Osteocyte (in vitro differentiated cells): ENCODE data around the gene GET4. TPM values are rescaled to one million over a fixed set of nuclear protein-coding genes. Genes with fewer than 3 reads are reported as not detected.

Source experiments
- DNase-seq: peaks from one replicate; pipeline ENCODE4 v3.0.0; 2021; ENCODE audit warnings: mixed read lengths; ENCODE audit not compliant: unreplicated experiment; ENCODE audit errors: extremely low spot score
- H3K27ac Mint-ChIP-seq: one replicate; pipeline ENCODE4 v1.8.0; 2021; ENCODE audit warnings: mild to moderate bottlenecking, mixed read lengths; ENCODE audit not compliant: unreplicated experiment
- H3K27me3 Mint-ChIP-seq: one replicate; pipeline ENCODE4 v1.8.0; 2021; ENCODE audit warnings: mixed read lengths; ENCODE audit not compliant: unreplicated experiment
- H3K36me3 Mint-ChIP-seq: one replicate; pipeline ENCODE4 v1.8.0; 2021; ENCODE audit warnings: mixed read lengths; ENCODE audit not compliant: unreplicated experiment
- H3K4me1 Mint-ChIP-seq: one replicate; pipeline ENCODE4 v1.8.0; 2021; ENCODE audit warnings: mixed read lengths; ENCODE audit not compliant: unreplicated experiment
- H3K4me3 Mint-ChIP-seq: one replicate; pipeline ENCODE4 v1.8.0; 2021; ENCODE audit warnings: mild to moderate bottlenecking, moderate library complexity, mixed read lengths; ENCODE audit not compliant: unreplicated experiment
- H3K9me3 Mint-ChIP-seq: one replicate; pipeline ENCODE4 v1.8.0; 2021; ENCODE audit warnings: mixed read lengths; ENCODE audit not compliant: unreplicated experiment
- total RNA-seq: library from RNA; stranded (reverse); gene quantifications from 2 replicates; pipeline ENCODE4 v1.2.1, GENCODE V29; 2021
- TF ChIP-seq, protein P1 (sequence below): fragments of 200-600 bp; sonication (generic); IDR thresholded peaks from 2 replicates; pipeline ENCODE4 v1.5.0; 2021; ENCODE audit warnings: antibody characterized with exemption, mild to moderate bottlenecking, moderate library complexity

Gene GET4
- total RNA-seq, 1 donor from 2014 or later, result 33.7 TPM

DNA sequence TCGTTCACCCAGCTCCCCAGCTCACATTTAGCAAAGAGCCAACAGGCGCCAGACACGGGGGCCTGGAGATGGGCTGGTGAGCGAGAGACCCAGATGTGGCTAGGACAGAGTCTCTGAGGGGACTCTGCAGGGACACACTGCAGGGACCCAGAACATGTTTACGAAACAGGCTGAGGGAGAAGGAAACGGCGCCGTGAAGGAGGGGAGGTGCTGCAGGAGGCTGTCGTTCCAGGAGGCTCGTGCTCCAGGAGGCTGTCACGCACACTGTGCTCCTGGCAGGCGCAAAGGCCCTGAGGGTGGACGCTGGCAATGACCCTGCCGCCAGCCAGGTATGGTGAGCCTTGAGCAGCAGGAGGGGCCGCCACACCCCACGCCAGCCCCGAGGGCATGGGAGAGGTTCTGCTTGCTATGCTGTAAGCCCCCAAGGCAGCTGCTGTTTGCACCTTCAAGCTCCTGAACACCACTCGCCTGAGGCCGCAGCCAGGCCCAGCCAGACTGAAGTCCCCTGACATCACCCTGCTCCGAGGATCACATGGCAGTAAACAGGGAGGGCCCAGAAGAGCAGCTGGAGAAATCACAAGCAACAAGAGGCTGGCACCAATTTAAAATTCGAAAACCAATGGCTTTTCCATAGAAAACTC, 50.8 kb downstream of the GET4 start:
- no peaks in the 10 kb centered on the region for H3K36me3 Mint-ChIP-seq
- H3K27me3 Mint-ChIP-seq, result peaks cover 4% of the 10 kb centered on the region
- H3K9me3 Mint-ChIP-seq, result no peaks in the 10 kb centered on the region
- H3K27ac Mint-ChIP-seq, result no peak overlapping the region
- peak; percentile 67 for DNase-seq
- TF ChIP-seq, protein P1, sequence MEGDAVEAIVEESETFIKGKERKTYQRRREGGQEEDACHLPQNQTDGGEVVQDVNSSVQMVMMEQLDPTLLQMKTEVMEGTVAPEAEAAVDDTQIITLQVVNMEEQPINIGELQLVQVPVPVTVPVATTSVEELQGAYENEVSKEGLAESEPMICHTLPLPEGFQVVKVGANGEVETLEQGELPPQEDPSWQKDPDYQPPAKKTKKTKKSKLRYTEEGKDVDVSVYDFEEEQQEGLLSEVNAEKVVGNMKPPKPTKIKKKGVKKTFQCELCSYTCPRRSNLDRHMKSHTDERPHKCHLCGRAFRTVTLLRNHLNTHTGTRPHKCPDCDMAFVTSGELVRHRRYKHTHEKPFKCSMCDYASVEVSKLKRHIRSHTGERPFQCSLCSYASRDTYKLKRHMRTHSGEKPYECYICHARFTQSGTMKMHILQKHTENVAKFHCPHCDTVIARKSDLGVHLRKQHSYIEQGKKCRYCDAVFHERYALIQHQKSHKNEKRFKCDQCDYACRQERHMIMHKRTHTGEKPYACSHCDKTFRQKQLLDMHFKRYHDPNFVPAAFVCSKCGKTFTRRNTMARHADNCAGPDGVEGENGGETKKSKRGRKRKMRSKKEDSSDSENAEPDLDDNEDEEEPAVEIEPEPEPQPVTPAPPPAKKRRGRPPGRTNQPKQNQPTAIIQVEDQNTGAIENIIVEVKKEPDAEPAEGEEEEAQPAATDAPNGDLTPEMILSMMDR, result no peak
- no peak overlapping the region for H3K4me3 Mint-ChIP-seq
- peaks cover 11% of the 10 kb centered on the region for H3K4me1 Mint-ChIP-seq

DNA sequence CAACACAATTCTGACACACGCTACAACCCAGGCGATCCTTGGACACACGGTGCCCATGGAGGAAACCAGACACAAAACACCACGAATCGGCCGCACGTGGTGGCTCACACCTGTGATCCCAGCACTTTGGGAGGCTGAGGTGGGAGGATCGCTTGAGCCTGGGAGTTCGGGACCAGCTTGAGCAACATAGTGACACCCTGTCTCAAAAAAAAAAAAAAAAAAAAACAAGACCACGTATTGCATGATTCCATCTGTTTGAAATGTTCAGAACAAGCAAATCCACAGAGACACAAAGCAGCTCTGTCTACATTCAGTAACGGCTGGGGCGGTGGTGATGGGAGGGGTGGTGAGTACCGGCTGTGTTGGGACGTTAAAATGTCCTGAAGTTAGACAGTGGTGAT, 53.0 kb downstream of the GET4 start:
- Mint-ChIP-seq H3K4me1 (peaks cover 4% of the 10 kb centered on the region), H3K36me3 (no peaks in the 10 kb centered on the region), H3K27me3 (peaks cover 6% of the 10 kb centered on the region), H3K9me3 (no peaks in the 10 kb centered on the region), H3K4me3 (no peak overlapping the region), H3K27ac (no peak overlapping the region)
- no peak for DNase-seq
- TF ChIP-seq, protein P1, result no peak

DNA sequence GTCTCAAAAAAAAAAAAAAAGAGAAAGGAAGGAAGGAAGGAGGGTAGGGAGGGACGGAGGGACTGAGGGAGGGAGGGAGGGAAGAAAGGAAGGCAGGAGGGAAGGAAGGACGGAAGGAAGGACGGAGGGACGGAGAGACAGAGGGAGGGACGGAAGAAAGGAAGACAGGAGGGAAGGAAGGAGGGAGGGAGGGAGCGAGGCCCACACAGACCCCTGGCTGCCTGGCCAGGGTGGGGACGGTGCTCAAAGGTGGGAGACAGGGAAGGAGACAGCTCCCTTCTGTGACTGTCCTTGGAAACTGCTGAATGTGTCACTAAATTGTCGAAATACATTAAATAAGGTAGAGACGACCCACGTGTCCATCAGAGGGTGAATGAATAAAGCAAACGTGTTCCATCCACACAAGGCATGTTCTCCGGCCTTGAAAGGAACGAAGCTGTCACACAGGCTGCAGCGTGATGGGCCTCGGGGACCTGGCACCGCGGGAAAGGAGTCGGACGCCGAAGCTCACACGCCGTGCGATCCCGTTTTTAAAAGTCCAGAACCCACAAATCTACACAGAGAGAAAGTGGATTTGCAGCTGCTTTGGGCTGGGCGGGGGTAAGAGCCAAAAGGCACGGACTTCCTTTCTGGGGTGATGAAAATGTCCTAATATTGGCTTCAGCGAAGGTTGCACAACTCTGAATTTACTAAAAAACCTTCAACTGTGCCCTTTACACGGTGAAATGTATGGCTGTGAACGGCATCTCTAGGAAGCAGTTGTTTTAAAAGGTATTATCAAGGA, 54.8 kb downstream of the GET4 start:
- Mint-ChIP-seq H3K4me3 (no peak overlapping the region), H3K9me3 (no peaks in the 10 kb centered on the region), H3K27ac (no peak overlapping the region), H3K36me3 (no peaks in the 10 kb centered on the region), H3K4me1 (peaks cover 3% of the 10 kb centered on the region), H3K27me3 (peaks cover 6% of the 10 kb centered on the region)
- TF ChIP-seq, protein P1, result no peak
- DNase-seq, result no peak

DNA sequence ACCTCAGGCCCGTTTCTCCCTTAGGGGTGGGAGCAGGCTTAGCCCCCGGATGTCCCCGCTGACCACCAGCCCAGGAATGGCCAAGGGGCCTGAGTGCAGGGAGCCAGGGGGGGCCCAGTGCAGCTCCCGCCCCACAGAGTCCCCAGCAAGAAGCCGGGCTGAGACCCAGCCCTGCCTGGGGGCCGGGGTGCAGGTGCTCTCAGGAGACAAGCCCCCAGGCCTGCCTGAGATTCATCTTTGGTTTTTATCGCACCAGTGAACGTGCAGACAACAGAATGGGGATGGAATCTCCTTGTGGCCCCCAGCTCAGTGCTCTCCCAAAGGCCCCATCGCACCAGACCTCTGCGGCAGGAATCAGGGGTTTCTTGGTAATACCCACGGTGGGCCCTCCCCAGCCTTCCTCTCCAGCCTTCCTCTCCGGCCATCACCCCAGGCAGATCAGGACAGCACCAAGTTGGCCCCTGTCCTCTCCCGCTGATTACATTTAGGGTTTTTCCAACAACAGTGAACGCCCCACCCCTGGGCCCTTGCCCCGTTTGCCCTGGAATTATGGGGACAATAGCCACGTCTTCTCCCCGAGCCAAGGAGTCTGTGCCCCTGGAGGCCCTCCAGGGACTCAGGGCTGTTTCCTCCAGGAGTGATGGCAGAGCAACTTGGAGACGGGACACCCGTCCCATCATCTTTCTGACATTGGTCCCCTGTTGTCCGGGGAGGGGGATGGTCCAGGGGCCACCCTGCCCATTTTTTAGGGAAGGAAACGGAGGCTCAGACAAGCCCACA, 55.7 kb downstream of the GET4 start:
- no peaks in the 10 kb centered on the region for H3K9me3 Mint-ChIP-seq
- TF ChIP-seq, protein P1, result no peak
- peaks cover 8% of the 10 kb centered on the region for H3K4me1 Mint-ChIP-seq
- no peak overlapping the region for H3K4me3 Mint-ChIP-seq
- H3K27ac Mint-ChIP-seq, result no peak overlapping the region
- H3K36me3 Mint-ChIP-seq, result no peaks in the 10 kb centered on the region
- no peak for DNase-seq
- peaks cover 6% of the 10 kb centered on the region for H3K27me3 Mint-ChIP-seq

DNA sequence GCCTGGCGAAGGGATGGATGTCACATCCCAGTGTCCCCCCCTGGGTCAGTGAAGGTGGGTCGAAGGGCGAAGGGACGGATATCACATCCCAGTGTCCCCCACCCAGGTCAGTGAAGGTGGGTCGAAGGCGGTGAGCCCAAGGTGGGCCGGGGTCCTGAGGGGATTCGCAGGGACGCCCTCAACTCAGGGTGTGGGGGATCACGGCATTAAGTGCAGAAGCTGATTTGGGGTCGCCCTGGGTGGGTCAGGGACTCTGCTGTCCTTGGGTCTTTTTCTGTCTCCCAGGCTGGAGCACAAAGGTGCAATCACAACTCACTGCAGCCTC, 56.3 kb downstream of the GET4 start:
- Mint-ChIP-seq H3K27me3 (peaks cover 6% of the 10 kb centered on the region), H3K4me1 (peaks cover 8% of the 10 kb centered on the region)
- TF ChIP-seq, protein P1, result no peak

More for the DNA sequence above, 56.3 kb downstream of the GET4 start:
- Mint-ChIP-seq H3K27ac (no peak overlapping the region), H3K9me3 (no peaks in the 10 kb centered on the region), H3K36me3 (no peaks in the 10 kb centered on the region), H3K4me3 (no peak overlapping the region)
- no peak for DNase-seq
